ENCODE data around the gene PCSK6. TPM values are rescaled to one million over a fixed set of nuclear protein-coding genes. Genes with fewer than 3 reads are reported as not detected.

PCSK6 gene
- polyA plus RNA-seq, 3 donors = 0.05 to 0.10 TPM; not detected in 1

GRCh38 chr15:101258238-101259144 lies 231.0 kb downstream of the PCSK6 start:
- H3K4me1 Mint-ChIP-seq = peaks cover 4% of the 10 kb centered on the region
- H4K20me1 ChIP-seq (ENCODE audit: insufficient read depth, low read length) = no peaks in the 10 kb centered on the region
- no peak overlapping the region for H3K4me3 ChIP-seq (replicated peaks in 1 of 3; ENCODE audit: low read depth in 2 of 3, low read length in 3 of 3)
- no peak overlapping the region for H3K27ac ChIP-seq (ENCODE audit: low read depth in 1 of 2, low read length in 2 of 2)
- no peaks in the 10 kb centered on the region for H3K79me2 ChIP-seq (ENCODE audit: insufficient read depth, low read length)
- TF ChIP-seq CTCF (IDR thresholded peaks at IDR 0.05) = peak; percentile 83
- H2AFZ ChIP-seq (ENCODE audit: insufficient read depth, low read depth, low read length, poor library complexity, severe bottlenecking) = no peak overlapping the region
- no peaks in the 10 kb centered on the region for H3K9me3 ChIP-seq (replicated peaks in 1 of 2; ENCODE audit: control insufficient read depth in 1 of 2, insufficient read depth in 1 of 2, low read length in 2 of 2)
- no peaks in the 10 kb centered on the region for H3K9me3 Mint-ChIP-seq
- H3K27me3 Mint-ChIP-seq (ENCODE audit: low read depth in 3 of 3) = peaks cover 13 to 34% (median 31%) of the 10 kb centered on the region in 3 donors
- peaks cover 0 to 9% of the 10 kb centered on the region in 2 donors for H3K27me3 ChIP-seq (ENCODE audit: control insufficient read depth in 2 of 2, insufficient read depth in 2 of 2, low read length in 2 of 2)
- no peak overlapping the region for H3K4me2 ChIP-seq (replicated peaks; ENCODE audit: extremely low read depth, low read length, poor library complexity, severe bottlenecking)
- peak; percentile 60 to 72 (median 68) for DNase-seq
- H3K9ac ChIP-seq (ENCODE audit: insufficient read depth, low read length, poor library complexity, severe bottlenecking) = no peak overlapping the region
- intact Hi-C loops (cut with micrococcal nuclease) = loop anchor here (1.0 to 10.0 kb wide), 6 partner anchors 168 to 344 kb away; partner anchors contain the start of gene LRRK1 (in 1 of the 2)
- H3K36me3 Mint-ChIP-seq = no peaks in the 10 kb centered on the region
- H3K27ac Mint-ChIP-seq = no peak overlapping the region
- no peaks in the 10 kb centered on the region for H3K4me1 ChIP-seq (ENCODE audit: control insufficient read depth in 1 of 2, insufficient read depth in 2 of 2, low read length in 2 of 2)
- 53% methylated on average over 6 of the region's 11 CpGs for WGBS (ENCODE audit: insufficient coverage)
- peak overlapping the region in 1 of 2 donors; percentile 71 for H3K4me3 Mint-ChIP-seq
- no peaks in the 10 kb centered on the region for H3K36me3 ChIP-seq (replicated peaks in 1 of 2; ENCODE audit: control insufficient read depth in 1 of 2, insufficient read depth in 2 of 2, low read length in 2 of 2)

- WGBS (ENCODE audit: insufficient coverage) = 90% methylated on average over 2 of the region's 6 CpGs
- peak; percentile 19 for TF ChIP-seq CTCF (IDR thresholded peaks at IDR 0.05)
- peaks cover 10 to 29% (median 20%) of the 10 kb centered on the region in 3 donors for H3K27me3 Mint-ChIP-seq (ENCODE audit: low read depth in 3 of 3)
- Histone ChIP-seq H3K4me2 (replicated peaks; ENCODE audit: extremely low read depth, low read length, poor library complexity, severe bottlenecking) (no peak overlapping the region), H3K79me2 (ENCODE audit: insufficient read depth, low read length) (peaks cover 11% of the 10 kb centered on the region), H3K27ac (ENCODE audit: low read depth in 1 of 2, low read length in 2 of 2) (no peak overlapping the region), H3K4me1 (ENCODE audit: control insufficient read depth in 1 of 2, insufficient read depth in 2 of 2, low read length in 2 of 2) (peaks cover 9 to 11% of the 10 kb centered on the region in 2 donors), H3K9ac (ENCODE audit: insufficient read depth, low read length, poor library complexity, severe bottlenecking) (no peak overlapping the region), H4K20me1 (ENCODE audit: insufficient read depth, low read length) (no peaks in the 10 kb centered on the region), H3K9me3 (replicated peaks in 1 of 2; ENCODE audit: control insufficient read depth in 1 of 2, insufficient read depth in 1 of 2, low read length in 2 of 2) (no peaks in the 10 kb centered on the region), H3K4me3 (replicated peaks in 1 of 3; ENCODE audit: low read depth in 2 of 3, low read length in 3 of 3) (no peak overlapping the region), H3K27me3 (ENCODE audit: control insufficient read depth in 2 of 2, insufficient read depth in 2 of 2, low read length in 2 of 2) (peaks cover 0 to 8% of the 10 kb centered on the region in 2 donors), H2AFZ (ENCODE audit: insufficient read depth, low read depth, low read length, poor library complexity, severe bottlenecking) (no peak overlapping the region), H3K36me3 (replicated peaks in 1 of 2; ENCODE audit: control insufficient read depth in 1 of 2, insufficient read depth in 2 of 2, low read length in 2 of 2) (no peaks in the 10 kb centered on the region)
- no peak for DNase-seq
- no peak overlapping the region for H3K27ac Mint-ChIP-seq
- H3K9me3 Mint-ChIP-seq = no peaks in the 10 kb centered on the region
- intact Hi-C loops (cut with micrococcal nuclease) = loop anchor here (5.0 to 10.0 kb wide), 3 partner anchors 239 to 342 kb away; partner anchors contain the start of gene LRRK1 (in 1 of the 2)
- H3K4me3 Mint-ChIP-seq = no peak overlapping the region
- H3K4me1 Mint-ChIP-seq = peaks cover 16% of the 10 kb centered on the region
- H3K36me3 Mint-ChIP-seq = no peaks in the 10 kb centered on the region
Measured at GRCh38 chr15:101256757-101257156, 232.8 kb downstream of the PCSK6 start.

Measured in CD14-positive monocyte (primary cell).